Gastrocnemius medialis (tissue), 4 donors: ENCODE measurements around the gene HBA1. TPM values are rescaled to one million over a fixed set of nuclear protein-coding genes. Genes with fewer than 3 reads are reported as not detected.
"Not testable (repeated sequence)": the region's sequence is repeated elsewhere in the genome, so short reads cannot be mapped to it uniquely, and the experiment has no call there.

Experiments
- ATAC-seq, 2 donors: fragments of 150-250 bp; one replicate each; pipeline ENCODE4 v1.9.1; 2016
- DNase-seq, 2 donors: peaks; one replicate each; pipeline ENCODE4 v3.0.0-alpha.2; 2019
- H3K27ac ChIP-seq, 4 donors: fragments of 200-600 bp; sonication (generic); 1 replicate in 1 of 4; 2 replicates in 3 of 4; pipeline ENCODE4 v1.5.1; 2016 to 2018; ENCODE audit warnings: mild to moderate bottlenecking in 2 of 4, moderate library complexity in 1 of 4
- H3K27me3 ChIP-seq, 3 donors: fragments of 200-600 bp; sonication (generic) in 2 of 3; 1 replicate in 1 of 3; 2 replicates in 2 of 3; pipeline versions ENCODE4 v1.5.1 to v1.6.0; 2016 to 2019; ENCODE audit warnings: mild to moderate bottlenecking in 1 of 3, moderate library complexity in 1 of 3
- H3K36me3 ChIP-seq, 2 donors: fragments of 200-600 bp; sonication (generic) in 1 of 2; one replicate each; pipeline ENCODE4 v1.5.1; 2017 to 2018
- H3K4me1 ChIP-seq, 2 donors: fragments of 200-600 bp; sonication (generic) in 1 of 2; one replicate each; pipeline ENCODE4 v1.5.1; 2016 to 2017; ENCODE audit warnings: mild to moderate bottlenecking in 2 of 2
- H3K4me3 ChIP-seq, 4 donors: fragments of 200-600 bp; sonication (generic) in 3 of 4; 1 replicate in 1 of 4; 2 replicates in 3 of 4; pipeline ENCODE4 v1.5.1; 2016 to 2019; ENCODE audit warnings: mild to moderate bottlenecking in 2 of 4
- H3K9me3 ChIP-seq, 3 donors: fragments of 200-600 bp; sonication (generic) in 2 of 3; 1 replicate in 1 of 3; 2 replicates in 2 of 3; pipeline ENCODE4 v1.5.1; 2016 to 2019
- POLR2A ChIP-seq, 2 donors: fragments of 450-650 bp; IDR thresholded peaks; one replicate each; pipeline ENCODE4 v1.6.1; 2017; ENCODE audit warnings: antibody characterized with exemption in 2 of 2, mild to moderate bottlenecking in 2 of 2, moderate library complexity in 2 of 2
- in situ Hi-C, 4 donors: fragments of 200-750 bp; cut with MboI; loops; one replicate each; pipeline versions ENCODE4 v1.15.0 to v1.8.0; 2017; ENCODE audit warnings: low sequenced_read_pairs in 4 of 4
- intact Hi-C: fragments of 100-400 bp; cut with DNase I; formaldehyde crosslinking; loops from one replicate; pipeline ENCODE4 v1.15.1; 2023; ENCODE audit warnings: low total_unique reads
- total RNA-seq, 4 donors: library from RNA; depleted of rRNA; stranded (reverse); fragments of >200 nt; gene quantifications; one replicate each; pipeline versions ENCODE4 v1.1.0 to v1.2.3, GENCODE V29; 2016
- TF ChIP-seq, protein P1 (sequence below), 5 experiments: fragments of 450-650 bp in 3 of 5; fragments of 200-600 bp in 2 of 5; sonication (generic) in 2 of 5; IDR thresholded peaks in 4 of 5; conservative IDR thresholded peaks in 1 of 5; 1 replicate in 4 of 5; 2 replicates in 1 of 5; pipeline ENCODE4 v1.5.1; 2016 to 2019; ENCODE audit warnings: antibody characterized with exemption in 5 of 5, mild to moderate bottlenecking in 3 of 5, moderate library complexity in 3 of 5

HBA1 gene
- total RNA-seq, 4 donors from 2014 or later, result 12.3 to 172 (median 49.7) TPM; not detected in 1

DNA sequence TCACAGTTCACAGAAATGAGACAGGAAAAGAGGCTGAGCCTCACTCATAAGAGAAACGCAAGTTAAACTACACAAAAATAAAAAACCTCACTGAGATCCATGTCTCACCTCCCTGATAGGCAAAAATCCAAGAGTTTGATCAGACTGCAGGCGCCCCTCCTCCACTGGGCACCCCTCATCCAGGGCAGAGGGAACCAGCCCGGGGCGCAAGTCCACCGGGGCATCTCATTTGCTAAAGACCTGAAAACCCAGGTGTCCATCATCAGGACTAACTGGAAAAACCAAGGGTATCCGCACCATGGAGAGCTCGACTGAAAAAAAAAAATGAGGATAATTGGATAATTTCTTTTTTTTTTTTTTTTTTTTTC, 21.5 kb upstream of the HBA1 start:
- Histone ChIP-seq H3K36me3 (no peaks in the 10 kb centered on the region), H3K4me3 (peak overlapping the region in 1 of 4 donors; percentile 62), H3K27me3 (peaks cover 27 to 47% (median 32%) of the 10 kb centered on the region in 3 donors), H3K4me1 (peaks cover 6 to 7% of the 10 kb centered on the region in 2 donors), H3K27ac (no peak overlapping the region), H3K9me3 (no peaks in the 10 kb centered on the region)
- intact Hi-C loops, result no loop called here
- TF ChIP-seq, protein P1, sequence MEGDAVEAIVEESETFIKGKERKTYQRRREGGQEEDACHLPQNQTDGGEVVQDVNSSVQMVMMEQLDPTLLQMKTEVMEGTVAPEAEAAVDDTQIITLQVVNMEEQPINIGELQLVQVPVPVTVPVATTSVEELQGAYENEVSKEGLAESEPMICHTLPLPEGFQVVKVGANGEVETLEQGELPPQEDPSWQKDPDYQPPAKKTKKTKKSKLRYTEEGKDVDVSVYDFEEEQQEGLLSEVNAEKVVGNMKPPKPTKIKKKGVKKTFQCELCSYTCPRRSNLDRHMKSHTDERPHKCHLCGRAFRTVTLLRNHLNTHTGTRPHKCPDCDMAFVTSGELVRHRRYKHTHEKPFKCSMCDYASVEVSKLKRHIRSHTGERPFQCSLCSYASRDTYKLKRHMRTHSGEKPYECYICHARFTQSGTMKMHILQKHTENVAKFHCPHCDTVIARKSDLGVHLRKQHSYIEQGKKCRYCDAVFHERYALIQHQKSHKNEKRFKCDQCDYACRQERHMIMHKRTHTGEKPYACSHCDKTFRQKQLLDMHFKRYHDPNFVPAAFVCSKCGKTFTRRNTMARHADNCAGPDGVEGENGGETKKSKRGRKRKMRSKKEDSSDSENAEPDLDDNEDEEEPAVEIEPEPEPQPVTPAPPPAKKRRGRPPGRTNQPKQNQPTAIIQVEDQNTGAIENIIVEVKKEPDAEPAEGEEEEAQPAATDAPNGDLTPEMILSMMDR (IDR thresholded peaks at IDR 0.05 in 4 of 5, conservative IDR thresholded peaks at IDR 0.05 in 1 of 5), result no peak
- no peak for TF ChIP-seq POLR2A (IDR thresholded peaks at IDR 0.05)
- in situ Hi-C loops, result no loop called here
- ATAC-seq, result no peak
- no peak for DNase-seq

DNA sequence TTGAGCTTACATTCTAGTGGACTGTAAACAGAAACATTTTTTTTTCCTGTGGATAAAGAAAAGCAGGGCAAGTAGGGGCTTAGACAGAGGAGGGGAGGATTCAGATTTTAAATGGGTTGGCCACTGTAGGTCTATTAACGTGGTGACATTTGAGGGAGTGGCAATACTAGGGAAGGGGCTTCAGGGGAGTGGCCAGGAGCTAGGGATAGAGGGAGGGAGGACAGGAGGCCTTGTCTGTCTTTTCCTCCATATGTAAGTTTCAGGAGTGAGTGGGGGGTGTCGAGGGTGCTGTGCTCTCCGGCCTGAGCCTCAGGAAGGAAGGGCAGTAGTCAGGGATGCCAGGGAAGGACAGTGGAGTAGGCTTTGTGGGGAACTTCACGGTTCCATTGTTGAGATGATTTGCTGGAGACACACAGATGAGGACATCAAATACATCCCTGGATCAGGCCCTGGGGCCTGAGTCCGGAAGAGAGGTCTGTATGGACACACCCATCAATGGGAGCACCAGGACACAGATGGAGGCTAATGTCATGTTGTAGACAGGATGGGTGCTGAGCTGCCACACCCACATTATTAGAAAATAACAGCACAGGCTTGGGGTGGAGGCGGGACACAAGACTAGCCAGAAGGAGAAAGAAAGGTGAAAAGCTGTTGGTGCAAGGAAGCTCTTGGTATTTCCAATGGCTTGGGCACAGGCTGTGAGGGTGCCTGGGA, 17.2 kb upstream of the HBA1 start:
- intact Hi-C loops, result no loop called here
- no peak overlapping the region for H3K27ac ChIP-seq
- no peaks in the 10 kb centered on the region for H3K36me3 ChIP-seq
- peaks cover 4 to 6% of the 10 kb centered on the region in 2 donors for H3K4me1 ChIP-seq
- no peak for ATAC-seq
- in situ Hi-C loops, result no loop called here
- no peaks in the 10 kb centered on the region for H3K9me3 ChIP-seq
- no peak for TF ChIP-seq POLR2A (IDR thresholded peaks at IDR 0.05)
- no peak overlapping the region for H3K4me3 ChIP-seq
- DNase-seq, result no peak
- peaks cover 26 to 37% (median 30%) of the 10 kb centered on the region in 3 donors for H3K27me3 ChIP-seq

DNA sequence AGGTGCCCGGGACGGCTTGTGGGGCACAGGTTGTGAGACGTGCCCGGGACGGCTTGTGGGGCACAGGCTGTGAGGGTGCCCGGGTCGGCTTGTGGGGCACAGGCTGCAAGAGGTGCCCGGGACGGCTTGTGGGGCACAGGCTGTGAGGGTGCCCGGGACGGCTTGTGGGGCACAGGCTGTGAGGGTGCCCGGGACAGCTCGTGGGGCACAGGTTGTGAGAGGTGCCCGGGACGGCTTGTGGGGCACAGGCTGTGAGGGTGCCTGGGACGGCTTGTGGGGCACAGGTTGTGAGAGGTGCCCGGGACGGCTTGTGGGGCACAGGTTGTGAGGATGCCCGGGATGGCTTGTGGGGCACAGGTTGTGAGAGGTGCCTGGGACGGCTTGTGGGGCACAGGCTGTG, 16.2 kb upstream of the HBA1 start:
- intact Hi-C loops, in situ Hi-C loops, H3K4me3 ChIP-seq, H3K36me3 ChIP-seq, H3K27ac ChIP-seq, DNase-seq, H3K9me3 ChIP-seq, H3K4me1 ChIP-seq, ATAC-seq: not testable (repeated sequence)
- peaks cover 21 to 31% (median 24%) of the 10 kb centered on the region in 3 donors for H3K27me3 ChIP-seq

DNA sequence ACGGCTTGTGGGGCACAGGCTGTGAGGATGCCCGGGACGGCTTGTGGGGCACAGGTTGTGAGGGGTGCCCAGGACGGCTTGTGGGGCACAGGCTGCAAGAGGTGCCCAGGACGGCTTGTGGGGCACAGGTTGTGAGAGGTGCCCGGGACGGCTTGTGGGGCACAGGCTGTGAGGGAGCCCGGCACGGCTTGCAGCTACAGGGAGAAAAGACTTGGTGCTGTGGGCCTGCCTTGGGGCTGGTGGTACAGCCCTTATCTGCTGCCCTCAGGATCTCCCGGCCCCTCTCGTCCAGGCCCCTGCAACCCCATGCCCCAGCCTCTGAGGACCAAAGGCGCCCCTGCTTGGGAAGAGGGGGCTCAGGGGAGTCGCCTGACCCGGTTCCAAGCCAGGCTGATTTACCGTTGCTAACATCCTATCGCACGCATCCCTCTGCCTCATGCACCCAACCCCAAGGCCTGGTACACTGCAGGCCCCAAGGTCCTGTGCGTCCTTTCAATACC, 15.7 kb upstream of the HBA1 start:
- Histone ChIP-seq H3K4me3 (no peak overlapping the region), H3K27me3 (peaks cover 23 to 32% (median 24%) of the 10 kb centered on the region in 3 donors), H3K27ac (no peak overlapping the region), H3K9me3 (no peaks in the 10 kb centered on the region), H3K36me3 (no peaks in the 10 kb centered on the region), H3K4me1 (peaks cover 0 to 9% of the 10 kb centered on the region in 2 donors)
- DNase-seq (no peak), ATAC-seq (no peak)
- intact Hi-C loops, result no loop called here
- in situ Hi-C loops, result no loop called here
- no peak for TF ChIP-seq POLR2A (IDR thresholded peaks at IDR 0.05)
- TF ChIP-seq, protein P1 (IDR thresholded peaks at IDR 0.05 in 4 of 5, conservative IDR thresholded peaks at IDR 0.05 in 1 of 5), result no peak

DNA sequence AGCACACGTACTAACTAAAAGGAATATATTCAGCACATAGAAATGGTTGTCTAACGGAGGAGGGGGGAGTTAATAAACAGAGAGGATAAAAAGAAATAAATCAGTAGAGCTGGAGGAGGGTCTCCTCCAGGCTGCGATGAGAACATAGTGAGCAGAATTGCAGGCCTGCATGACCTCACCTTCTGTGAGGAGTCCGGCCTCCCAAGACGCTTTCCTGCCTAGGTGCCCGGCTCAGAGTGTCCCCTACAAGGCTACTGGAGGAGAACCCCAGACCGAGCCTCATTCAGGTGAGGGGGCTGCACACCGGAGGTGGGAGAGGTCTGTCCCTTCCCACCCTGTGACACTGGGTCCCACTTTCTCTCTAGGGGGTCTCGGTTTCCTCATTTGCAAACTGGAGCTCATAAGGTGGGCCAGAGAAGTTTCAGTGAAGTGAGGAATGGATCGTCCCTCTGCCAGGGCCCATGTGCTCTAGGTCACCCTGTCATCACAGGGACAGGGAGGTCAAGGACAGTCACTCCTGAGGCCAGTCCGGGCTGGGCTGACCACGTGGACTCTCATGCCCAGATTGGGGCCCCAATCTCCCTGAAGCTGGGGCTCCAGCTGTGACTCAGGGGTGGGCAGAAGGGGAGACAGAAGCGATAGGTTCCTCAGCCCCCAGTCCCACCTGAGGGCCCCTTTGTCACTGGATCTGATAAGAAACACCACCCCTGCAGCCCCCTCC, 14.0 kb upstream of the HBA1 start:
- no peak for TF ChIP-seq POLR2A (IDR thresholded peaks at IDR 0.05)
- TF ChIP-seq, protein P1 (IDR thresholded peaks at IDR 0.05 in 4 of 5, conservative IDR thresholded peaks at IDR 0.05 in 1 of 5), result no peak
- H3K27me3 ChIP-seq, result peaks cover 25 to 35% (median 30%) of the 10 kb centered on the region in 3 donors
- no peak overlapping the region for H3K27ac ChIP-seq
- no peak overlapping the region for H3K4me3 ChIP-seq
- in situ Hi-C loops (no loop called here), intact Hi-C loops (no loop called here)
- H3K4me1 ChIP-seq, result peaks cover 0 to 18% of the 10 kb centered on the region in 2 donors
- H3K36me3 ChIP-seq, result no peaks in the 10 kb centered on the region
- DNase-seq, result no peak
- no peaks in the 10 kb centered on the region for H3K9me3 ChIP-seq
- no peak for ATAC-seq

DNA sequence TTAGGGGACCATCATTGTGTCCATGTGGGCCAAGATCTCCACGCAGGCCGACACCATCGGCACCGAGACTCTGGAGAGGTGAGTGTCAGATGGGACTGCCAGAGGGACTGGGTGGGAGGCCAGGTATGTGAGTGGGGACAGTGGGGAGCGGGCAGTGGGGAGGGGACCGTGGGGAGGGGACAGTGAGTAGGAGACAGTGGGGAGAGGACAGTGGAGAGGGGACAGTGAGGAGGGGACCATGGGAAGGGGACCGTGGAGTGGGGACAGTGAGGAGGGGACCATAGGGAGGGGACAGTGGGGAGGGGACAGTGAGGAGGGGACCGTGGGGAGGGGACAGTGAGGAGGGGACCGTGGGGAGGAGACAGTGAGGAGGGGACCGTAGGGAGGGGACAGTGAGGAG, 13.3 kb upstream of the HBA1 start:
- peaks cover 0 to 18% of the 10 kb centered on the region in 2 donors for H3K4me1 ChIP-seq
- ATAC-seq, H3K27ac ChIP-seq, H3K36me3 ChIP-seq, H3K9me3 ChIP-seq, intact Hi-C loops, in situ Hi-C loops, H3K4me3 ChIP-seq, DNase-seq: not testable (repeated sequence)
- H3K27me3 ChIP-seq, result peaks cover 32 to 40% (median 35%) of the 10 kb centered on the region in 3 donors

DNA sequence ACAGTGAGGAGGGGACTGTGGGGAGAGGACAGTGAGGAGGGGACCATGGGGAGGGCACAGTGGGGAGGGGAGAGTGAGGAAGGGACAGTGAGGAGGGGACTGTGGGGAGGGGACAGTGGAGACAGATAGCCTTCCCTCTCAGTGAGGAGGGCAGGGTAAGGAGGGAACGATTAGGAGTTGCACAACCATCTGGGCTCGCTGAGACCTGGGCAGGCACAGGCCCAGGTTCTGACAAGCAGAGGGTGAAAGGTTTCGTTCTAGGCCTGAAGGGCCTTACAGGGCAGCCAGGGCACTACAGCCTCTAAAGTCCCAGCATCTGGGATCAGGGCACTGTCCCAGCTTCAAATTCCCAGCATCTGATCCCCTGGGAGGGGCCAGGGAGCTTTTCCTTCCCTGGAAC, 12.8 kb upstream of the HBA1 start:
- H3K36me3 ChIP-seq, intact Hi-C loops, DNase-seq, H3K9me3 ChIP-seq, H3K4me3 ChIP-seq, H3K27ac ChIP-seq, in situ Hi-C loops: not testable (repeated sequence)
- Histone ChIP-seq H3K27me3 (peaks cover 38 to 43% (median 38%) of the 10 kb centered on the region in 3 donors), H3K4me1 (peaks cover 0 to 18% of the 10 kb centered on the region in 2 donors)
- ATAC-seq, result peak in 1 of 2 donors; percentile 39

DNA sequence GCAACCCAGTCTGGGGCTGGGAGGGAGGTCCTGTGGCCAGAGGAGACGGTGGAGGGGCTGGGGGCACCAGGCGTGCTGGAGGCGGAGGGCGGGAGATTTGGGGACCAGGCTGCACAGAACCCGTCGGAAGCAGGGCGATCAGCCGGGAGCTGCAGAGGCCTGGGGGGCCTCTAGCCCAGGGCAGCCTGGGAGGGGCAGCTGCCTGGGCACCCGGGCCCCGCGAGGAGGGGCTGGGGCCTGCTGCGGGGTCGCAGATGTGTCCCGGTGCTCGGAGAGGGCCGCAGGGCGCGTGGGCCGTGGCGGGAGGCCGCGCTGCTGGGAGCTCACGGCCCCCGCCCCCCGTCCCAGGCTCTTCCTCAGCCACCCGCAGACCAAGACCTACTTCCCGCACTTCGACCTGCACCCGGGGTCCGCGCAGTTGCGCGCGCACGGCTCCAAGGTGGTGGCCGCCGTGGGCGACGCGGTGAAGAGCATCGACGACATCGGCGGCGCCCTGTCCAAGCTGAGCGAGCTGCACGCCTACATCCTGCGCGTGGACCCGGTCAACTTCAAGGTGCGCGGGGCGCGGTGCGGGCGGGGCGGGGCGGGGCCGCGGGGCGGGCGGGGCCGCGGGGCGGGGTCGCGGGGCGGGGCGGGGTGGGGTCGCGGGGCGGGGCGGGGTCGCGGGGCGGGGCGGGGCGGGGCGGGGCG, 12.2 kb upstream of the HBA1 start:
- H3K27me3 ChIP-seq, result peaks cover 44 to 48% (median 44%) of the 10 kb centered on the region in 3 donors
- intact Hi-C loops, DNase-seq: not testable (repeated sequence)

More for the DNA sequence above, 12.2 kb upstream of the HBA1 start:
- H3K4me1 ChIP-seq, result peaks cover 0 to 18% of the 10 kb centered on the region in 2 donors
- H3K36me3 ChIP-seq, ATAC-seq, H3K4me3 ChIP-seq, in situ Hi-C loops, H3K9me3 ChIP-seq, H3K27ac ChIP-seq: not testable (repeated sequence)
